Adrenal gland (tissue), 5 donors: ENCODE data around the gene AMBP.

Source experiments
- POLR2A ChIP-seq, 2 donors: fragments of 450-650 bp; IDR thresholded peaks; one replicate each; pipeline ENCODE4 v1.6.1; 2017; ENCODE audit warnings: antibody characterized with exemption in 2 of 2, mild to moderate bottlenecking in 2 of 2, moderate library complexity in 1 of 2
- TF ChIP-seq, protein P1 (sequence below), 6 experiments: fragments of 450-650 bp in 4 of 6; fragments of 200-600 bp in 2 of 6; sonication (generic) in 1 of 6; IDR thresholded peaks; 1 replicate in 5 of 6; 2 replicates in 1 of 6; pipeline versions ENCODE4 v1.5.1 to v1.8.0; 2016 to 2021; ENCODE audit warnings: antibody characterized with exemption in 6 of 6, mild to moderate bottlenecking in 2 of 6, moderate library complexity in 1 of 6
- donor health status: DM: no; HTN: no; CAD: no.

- TF ChIP-seq, protein P1, sequence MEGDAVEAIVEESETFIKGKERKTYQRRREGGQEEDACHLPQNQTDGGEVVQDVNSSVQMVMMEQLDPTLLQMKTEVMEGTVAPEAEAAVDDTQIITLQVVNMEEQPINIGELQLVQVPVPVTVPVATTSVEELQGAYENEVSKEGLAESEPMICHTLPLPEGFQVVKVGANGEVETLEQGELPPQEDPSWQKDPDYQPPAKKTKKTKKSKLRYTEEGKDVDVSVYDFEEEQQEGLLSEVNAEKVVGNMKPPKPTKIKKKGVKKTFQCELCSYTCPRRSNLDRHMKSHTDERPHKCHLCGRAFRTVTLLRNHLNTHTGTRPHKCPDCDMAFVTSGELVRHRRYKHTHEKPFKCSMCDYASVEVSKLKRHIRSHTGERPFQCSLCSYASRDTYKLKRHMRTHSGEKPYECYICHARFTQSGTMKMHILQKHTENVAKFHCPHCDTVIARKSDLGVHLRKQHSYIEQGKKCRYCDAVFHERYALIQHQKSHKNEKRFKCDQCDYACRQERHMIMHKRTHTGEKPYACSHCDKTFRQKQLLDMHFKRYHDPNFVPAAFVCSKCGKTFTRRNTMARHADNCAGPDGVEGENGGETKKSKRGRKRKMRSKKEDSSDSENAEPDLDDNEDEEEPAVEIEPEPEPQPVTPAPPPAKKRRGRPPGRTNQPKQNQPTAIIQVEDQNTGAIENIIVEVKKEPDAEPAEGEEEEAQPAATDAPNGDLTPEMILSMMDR (IDR thresholded peaks at IDR 0.05): no peak
- TF ChIP-seq POLR2A (IDR thresholded peaks at IDR 0.05): no peak
These were observed 66.0 kb downstream of the AMBP start for GRCh38 chr9:114012126-114012525.
